HCT116 (cell line): Measurements from ENCODE around the gene YOD1.

ENCODE experiments used
- CTCF ChIP-seq, 3 experiments: fragments of 200-600 bp in 1 of 3; sonication (generic) in 1 of 3; IDR thresholded peaks in 2 of 3; conservative IDR thresholded peaks in 1 of 3; 2 replicates each; pipeline ENCODE4 v1.5.1; 2012 to 2017; ENCODE audit warnings: low read depth in 2 of 3, low read length in 2 of 3, antibody characterized with exemption in 1 of 3, borderline replicate concordance in 1 of 3, control low read depth in 1 of 3, mild to moderate bottlenecking in 1 of 3, mixed read lengths in 1 of 3, mixed run types in 1 of 3, moderate library complexity in 1 of 3; ENCODE audit not compliant: insufficient read depth in 1 of 3
- EGR1 ChIP-seq: IDR thresholded peaks from 2 replicates; pipeline ENCODE4 v1.6.1; 2012; ENCODE audit warnings: low read depth
- ELF1 ChIP-seq: IDR thresholded peaks from 2 replicates; pipeline ENCODE4 v1.6.1; 2012; ENCODE audit warnings: low read depth, borderline replicate concordance
- EZH2phosphoT487 ChIP-seq: fragments of 200-600 bp; IDR thresholded peaks from 2 replicates; pipeline ENCODE4 v1.6.1; 2018; ENCODE audit warnings: antibody characterized with exemption, borderline replicate concordance

- TF ChIP-seq ELF1 (no peak), EGR1 (no peak), CTCF (IDR thresholded peaks at IDR 0.05 in 2 of 3, conservative IDR thresholded peaks at IDR 0.05 in 1 of 3; ENCODE audit: borderline replicate concordance in 1 of 3, insufficient read depth in 1 of 3, low read depth in 2 of 3, low read length in 2 of 3) (no peak), EZH2phosphoT487 (no peak)
Observed at GRCh38 chr1:207088701-207089626, 38.0 kb upstream of the YOD1 start, which contains the start of gene C4BPB.
